Loucy (cell line): ENCODE data around the gene DCLK2.

Source experiments
- H2AFZ ChIP-seq: fragments of 200-600 bp; sonication (generic); 2 replicates; pipeline ENCODE4 v1.6.0; 2016; ENCODE audit warnings: antibody characterized with exemption, mild to moderate bottlenecking, low read length, moderate library complexity
- H3F3A ChIP-seq: fragments of 200-600 bp; 2 replicates; pipeline ENCODE4 v1.6.0; 2016; ENCODE audit warnings: antibody characterized with exemption, low read depth, mild to moderate bottlenecking
- H3K27me3 ChIP-seq: fragments of 200-600 bp; sonication (generic); 2 replicates; pipeline ENCODE4 v1.6.1; 2014; ENCODE audit warnings: low read length, mild to moderate bottlenecking; ENCODE audit not compliant: insufficient read depth, poor library complexity, severe bottlenecking
- H3K36me3 ChIP-seq: fragments of 200-600 bp; sonication (generic); 2 replicates; pipeline ENCODE4 v1.6.1; 2016; ENCODE audit warnings: low read length; ENCODE audit not compliant: insufficient read depth
- H3K4me1 ChIP-seq: fragments of 200-600 bp; sonication (generic); 2 replicates; pipeline ENCODE4 v1.5.1; 2014; ENCODE audit warnings: low read length, mild to moderate bottlenecking; ENCODE audit not compliant: insufficient read depth, poor library complexity, severe bottlenecking
- H3K4me2 ChIP-seq: fragments of 200-600 bp; sonication (generic); 2 replicates; pipeline ENCODE4 v1.6.0; 2014; ENCODE audit warnings: antibody characterized with exemption, low read length, low read depth, mild to moderate bottlenecking; ENCODE audit not compliant: poor library complexity, severe bottlenecking
- H3K4me3 ChIP-seq: fragments of 200-600 bp; sonication (generic); 2 replicates; pipeline ENCODE4 v1.5.1; 2014; ENCODE audit warnings: low read length, mild to moderate bottlenecking, mixed read lengths; ENCODE audit not compliant: poor library complexity, severe bottlenecking
- H3K79me2 ChIP-seq: fragments of 200-600 bp; sonication (generic); 2 replicates; pipeline ENCODE4 v1.6.1; 2014; ENCODE audit warnings: low read length; ENCODE audit not compliant: insufficient read depth
- H3K9ac ChIP-seq: fragments of 200-600 bp; sonication (generic); 2 replicates; pipeline ENCODE4 v1.6.0; 2014; ENCODE audit warnings: mild to moderate bottlenecking, low read depth, low read length, moderate library complexity; ENCODE audit not compliant: poor library complexity, severe bottlenecking
- H3K9me2 ChIP-seq: fragments of 200-600 bp; sonication (generic); replicated peaks from 2 replicates; pipeline ENCODE4 v1.6.1; 2016; ENCODE audit warnings: low read depth, low read length, mixed read lengths
- H3K9me3 ChIP-seq: fragments of 200-600 bp; sonication (generic); 2 replicates; pipeline ENCODE4 v1.6.1; 2014; ENCODE audit warnings: mild to moderate bottlenecking, antibody characterized with exemption, low read length, low read depth; ENCODE audit not compliant: insufficient read depth
- H4K20me1 ChIP-seq: fragments of 200-600 bp; sonication (generic); 2 replicates; pipeline ENCODE4 v1.6.0; 2014; ENCODE audit warnings: antibody characterized with exemption, low read length, mild to moderate bottlenecking; ENCODE audit not compliant: insufficient read depth, poor library complexity, severe bottlenecking
- CTCF ChIP-seq: fragments of 200-600 bp; sonication (generic); conservative IDR thresholded peaks from 2 replicates; pipeline ENCODE4 v1.5.1; 2014; ENCODE audit warnings: mild to moderate bottlenecking, antibody characterized with exemption, low read length
- EZH2phosphoT487 ChIP-seq: fragments of 200-600 bp; IDR thresholded peaks from 2 replicates; pipeline ENCODE4 v1.6.1; 2018; ENCODE audit warnings: antibody characterized with exemption, mild to moderate bottlenecking, moderate library complexity, borderline replicate concordance

Gene DCLK2

GRCh38 chr4:150033901-150034300, 44.3 kb upstream of the DCLK2 start:
- Histone ChIP-seq H3K36me3 (no peaks in the 10 kb centered on the region), H3K4me2 (no peak overlapping the region), H3K4me3 (no peak overlapping the region), H2AFZ (no peak overlapping the region), H3K4me1 (no peaks in the 10 kb centered on the region), H3K79me2 (no peaks in the 10 kb centered on the region), H3K9me3 (no peaks in the 10 kb centered on the region), H3K9me2 (no peaks in the 10 kb centered on the region), H3F3A (no peaks in the 10 kb centered on the region), H4K20me1 (no peaks in the 10 kb centered on the region), H3K27me3 (no peaks in the 10 kb centered on the region), H3K9ac (no peak overlapping the region)
- TF ChIP-seq CTCF (no peak), EZH2phosphoT487 (no peak)

- Histone ChIP-seq H3K9ac (no peak overlapping the region), H2AFZ (no peak overlapping the region), H4K20me1 (no peaks in the 10 kb centered on the region), H3K4me1 (no peaks in the 10 kb centered on the region), H3K4me3 (no peak overlapping the region), H3K9me3 (no peaks in the 10 kb centered on the region), H3K9me2 (no peaks in the 10 kb centered on the region), H3K27me3 (no peaks in the 10 kb centered on the region), H3K4me2 (no peak overlapping the region), H3K36me3 (no peaks in the 10 kb centered on the region), H3F3A (no peaks in the 10 kb centered on the region), H3K79me2 (no peaks in the 10 kb centered on the region)
- TF ChIP-seq CTCF (no peak), EZH2phosphoT487 (no peak)
Observed at GRCh38 chr4:150037251-150037856, 40.9 kb upstream of the DCLK2 start.

GRCh38 chr4:150038335-150039076, 39.7 kb upstream of the DCLK2 start:
- no peaks in the 10 kb centered on the region for H3K4me1 ChIP-seq
- H3K4me3 ChIP-seq: no peak overlapping the region
- no peaks in the 10 kb centered on the region for H3K79me2 ChIP-seq
- no peak overlapping the region for H3K4me2 ChIP-seq
- H3K27me3 ChIP-seq: no peaks in the 10 kb centered on the region
- no peak overlapping the region for H2AFZ ChIP-seq
- no peaks in the 10 kb centered on the region for H3K36me3 ChIP-seq
- H4K20me1 ChIP-seq: no peaks in the 10 kb centered on the region
- no peaks in the 10 kb centered on the region for H3F3A ChIP-seq
- H3K9me2 ChIP-seq: no peaks in the 10 kb centered on the region
- TF ChIP-seq EZH2phosphoT487: no peak
- no peaks in the 10 kb centered on the region for H3K9me3 ChIP-seq
- H3K9ac ChIP-seq: no peak overlapping the region
